Stimulated activated naive B cell treated with anti-CD40 and anti-IgM and Interleukin-4, amounts not matched to agents 10 μg/mL and 1 μg/mL and 100 μg/mL, for 72 hours (primary cell): ENCODE results near the gene DPP3.
"Not testable (repeated sequence)": the region's sequence is repeated elsewhere in the genome, so short reads cannot be mapped to it uniquely, and the experiment has no call there.

Experiments
- ATAC-seq, 2 donors: fragments of 150-1000 bp; cut with Tn5 transposase; replicated peaks; 2 replicates each; pipeline ENCODE4 v1.10.0; 2021; ENCODE audit warnings: moderate library complexity in 1 of 2
- DNase-seq: peaks from one replicate; pipeline ENCODE4 v3.0.0; 2021
- H3K27ac Mint-ChIP-seq: one replicate; pipeline ENCODE4 v1.8.0; 2022; ENCODE audit warnings: mild to moderate bottlenecking, mixed read lengths
- H3K27me3 Mint-ChIP-seq, 2 donors: one replicate each; pipeline ENCODE4 v1.8.0; 2022; ENCODE audit warnings: mixed read lengths in 2 of 2
- H3K36me3 Mint-ChIP-seq, 2 donors: one replicate each; pipeline ENCODE4 v1.8.0; 2022; ENCODE audit warnings: mixed read lengths in 2 of 2, mild to moderate bottlenecking in 1 of 2
- H3K4me1 Mint-ChIP-seq, 2 donors: one replicate each; pipeline ENCODE4 v1.8.0; 2022; ENCODE audit warnings: mixed read lengths in 2 of 2, mild to moderate bottlenecking in 1 of 2
- H3K4me3 Mint-ChIP-seq, 2 donors: one replicate each; pipeline ENCODE4 v1.8.0; 2022; ENCODE audit warnings: mild to moderate bottlenecking in 2 of 2, mixed read lengths in 2 of 2, moderate library complexity in 1 of 2
- H3K9me3 Mint-ChIP-seq, 2 donors: one replicate each; pipeline ENCODE4 v1.8.0; 2022; ENCODE audit warnings: mixed read lengths in 2 of 2, mild to moderate bottlenecking in 1 of 2

Gene DPP3

GRCh38 chr11:66480117-66480938, at the start of gene DPP3:
Gene DPP3 (plus strand): TSS chr11:66480434. CDS start chr11:66482201, 1,767 bp downstream.
- Mint-ChIP-seq H3K9me3 (no peaks in the 10 kb centered on the region), H3K4me3 (peak within 1 kb of the TSS; percentile 90 to 94), H3K27me3 (no peaks in the 10 kb centered on the region), H3K4me1 (peaks cover 26 to 43% of the 10 kb centered on the region in 2 donors), H3K27ac (peak within 1 kb of the TSS; percentile 96), H3K36me3 (peaks cover 9 to 27% of the 10 kb centered on the region in 2 donors)
- peak; percentile 97 to 98 for ATAC-seq
- DNase-seq: peak; percentile 97

- not testable (repeated sequence) for DNase-seq, ATAC-seq, H3K27me3 Mint-ChIP-seq, H3K27ac Mint-ChIP-seq, H3K9me3 Mint-ChIP-seq, H3K4me1 Mint-ChIP-seq, H3K4me3 Mint-ChIP-seq
- peaks cover 32 to 47% of the 10 kb centered on the region in 2 donors for H3K36me3 Mint-ChIP-seq
These were observed 48.9 kb upstream of the DPP3 start for GRCh38 chr11:66431287-66431686.

- H3K36me3 Mint-ChIP-seq: peaks cover 38 to 53% of the 10 kb centered on the region in 2 donors
- not testable (repeated sequence) for ATAC-seq, H3K27ac Mint-ChIP-seq, H3K4me3 Mint-ChIP-seq, H3K27me3 Mint-ChIP-seq, DNase-seq, H3K9me3 Mint-ChIP-seq, H3K4me1 Mint-ChIP-seq
These were observed 48.3 kb upstream of the DPP3 start for GRCh38 chr11:66431871-66432329.

- H3K27me3 Mint-ChIP-seq: no peaks in the 10 kb centered on the region
- ATAC-seq: no peak
These were observed 47.6 kb upstream of the DPP3 start for GRCh38 chr11:66432597-66432996.

GRCh38 chr11:66437979-66438503, 42.2 kb upstream of the DPP3 start:
- Mint-ChIP-seq H3K36me3 (peaks cover 22 to 33% of the 10 kb centered on the region in 2 donors), H3K27me3 (no peaks in the 10 kb centered on the region), H3K4me3 (peak overlapping the region; percentile 82 to 89), H3K4me1 (peaks cover 11 to 18% of the 10 kb centered on the region in 2 donors), H3K9me3 (peaks cover 0 to 3% of the 10 kb centered on the region in 2 donors), H3K27ac (peak overlapping the region; percentile 96)
- no peak for ATAC-seq
- no peak for DNase-seq

More at GRCh38 chr11:66432597-66432996, 47.6 kb upstream of the DPP3 start:
- Mint-ChIP-seq H3K9me3 (no peaks in the 10 kb centered on the region), H3K4me1 (peaks cover 4 to 9% of the 10 kb centered on the region in 2 donors), H3K36me3 (peaks cover 40 to 58% of the 10 kb centered on the region in 2 donors), H3K4me3 (no peak overlapping the region), H3K27ac (no peak overlapping the region)
- DNase-seq: no peak

GRCh38 chr11:66438504-66439466, 41.4 kb upstream of the DPP3 start, which contains the start of gene MRPL11:
Gene MRPL11 (minus strand): TSS chr11:66438848. CDS start chr11:66438754, 94 bp downstream.
- Mint-ChIP-seq H3K9me3 (peaks cover 6 to 7% of the 10 kb centered on the region in 2 donors), H3K4me3 (peak within 1 kb of the TSS; percentile 82 to 89), H3K27ac (peak within 1 kb of the TSS; percentile 96), H3K36me3 (peaks cover 23 to 33% of the 10 kb centered on the region in 2 donors), H3K4me1 (peaks cover 11 to 17% of the 10 kb centered on the region in 2 donors), H3K27me3 (no peaks in the 10 kb centered on the region)
- peak; percentile 88 for DNase-seq
- peak; percentile 98 for ATAC-seq

GRCh38 chr11:66440101-66440939, 39.9 kb upstream of the DPP3 start:
- peaks cover 17 to 26% of the 10 kb centered on the region in 2 donors for H3K36me3 Mint-ChIP-seq
- H3K27ac Mint-ChIP-seq, ATAC-seq, H3K27me3 Mint-ChIP-seq, H3K9me3 Mint-ChIP-seq, DNase-seq, H3K4me3 Mint-ChIP-seq: not testable (repeated sequence)
- H3K4me1 Mint-ChIP-seq: peaks cover 11 to 17% of the 10 kb centered on the region in 2 donors

- H3K9me3 Mint-ChIP-seq, H3K27ac Mint-ChIP-seq, DNase-seq, ATAC-seq, H3K27me3 Mint-ChIP-seq, H3K4me3 Mint-ChIP-seq: not testable (repeated sequence)
- Mint-ChIP-seq H3K4me1 (peaks cover 11 to 17% of the 10 kb centered on the region in 2 donors), H3K36me3 (peaks cover 17 to 25% of the 10 kb centered on the region in 2 donors)
These were observed 39.3 kb upstream of the DPP3 start for GRCh38 chr11:66440940-66441282.

- Mint-ChIP-seq H3K36me3 (peaks cover 4% of the 10 kb centered on the region in 2 donors), H3K27ac (no peak overlapping the region), H3K27me3 (no peaks in the 10 kb centered on the region), H3K4me3 (no peak overlapping the region), H3K9me3 (peaks cover 7 to 8% of the 10 kb centered on the region in 2 donors), H3K4me1 (peaks cover 4 to 12% of the 10 kb centered on the region in 2 donors)
- DNase-seq (no peak), ATAC-seq (no peak)
These were observed 36.6 kb upstream of the DPP3 start for GRCh38 chr11:66443602-66444001.

- peak; percentile 27 to 31 for ATAC-seq
- no peak overlapping the region for H3K4me3 Mint-ChIP-seq
- H3K9me3 Mint-ChIP-seq: peaks cover 7 to 8% of the 10 kb centered on the region in 2 donors
- peaks cover 0 to 6% of the 10 kb centered on the region in 2 donors for H3K4me1 Mint-ChIP-seq
- no peak overlapping the region for H3K27ac Mint-ChIP-seq
- DNase-seq: no peak
- no peaks in the 10 kb centered on the region for H3K27me3 Mint-ChIP-seq
- peaks cover 4% of the 10 kb centered on the region in 2 donors for H3K36me3 Mint-ChIP-seq
These were observed 33.2 kb upstream of the DPP3 start for GRCh38 chr11:66447012-66447411.

GRCh38 chr11:66448523-66448922, 31.7 kb upstream of the DPP3 start:
- ATAC-seq (no peak), DNase-seq (no peak)
- Mint-ChIP-seq H3K27me3 (no peaks in the 10 kb centered on the region), H3K4me3 (no peak overlapping the region), H3K9me3 (peaks cover 0 to 4% of the 10 kb centered on the region in 2 donors), H3K27ac (no peak overlapping the region), H3K4me1 (peaks cover 0 to 6% of the 10 kb centered on the region in 2 donors), H3K36me3 (peaks cover 0 to 1% of the 10 kb centered on the region in 2 donors)

GRCh38 chr11:66450560-66450959, 29.7 kb upstream of the DPP3 start:
- Mint-ChIP-seq H3K4me3 (no peak overlapping the region), H3K36me3 (no peaks in the 10 kb centered on the region), H3K27ac (no peak overlapping the region), H3K27me3 (no peaks in the 10 kb centered on the region), H3K4me1 (peaks cover 8 to 23% of the 10 kb centered on the region in 2 donors), H3K9me3 (no peaks in the 10 kb centered on the region)
- DNase-seq: no peak
- ATAC-seq: no peak

GRCh38 chr11:66451663-66452062, 28.6 kb upstream of the DPP3 start:
- no peak overlapping the region for H3K4me3 Mint-ChIP-seq
- DNase-seq (no peak), ATAC-seq (no peak)
- no peaks in the 10 kb centered on the region for H3K36me3 Mint-ChIP-seq
- peaks cover 11 to 32% of the 10 kb centered on the region in 2 donors for H3K4me1 Mint-ChIP-seq
- H3K27me3 Mint-ChIP-seq: no peaks in the 10 kb centered on the region
- no peaks in the 10 kb centered on the region for H3K9me3 Mint-ChIP-seq
- H3K27ac Mint-ChIP-seq: no peak overlapping the region
